ENCODE measurements around the gene CMTM3.
"Not testable (repeated sequence)": the region's sequence is repeated elsewhere in the genome, so short reads cannot be mapped to it uniquely, and the experiment has no call there.

Gene CMTM3

DNA sequence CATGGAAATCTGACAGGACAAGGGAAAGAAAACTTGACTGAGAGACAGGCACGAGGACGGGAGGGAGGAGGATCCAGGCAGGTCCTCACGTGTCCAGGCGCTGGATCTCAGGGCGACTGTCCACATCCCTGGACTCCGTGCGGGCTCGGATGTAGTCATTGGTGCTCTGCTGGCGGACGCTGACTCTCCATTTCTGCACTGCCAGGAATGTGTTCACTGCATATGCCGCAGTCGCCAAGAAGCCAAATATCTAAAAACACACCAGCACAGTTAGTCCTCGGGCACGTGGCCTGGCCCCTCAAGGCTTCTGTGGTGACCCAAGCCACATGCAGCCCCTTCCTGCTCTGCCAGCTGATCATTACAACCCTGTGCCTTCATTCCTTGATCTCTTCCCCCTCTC, 17.5 kb downstream of the CMTM3 start:
- Mint-ChIP-seq H3K27ac (no peak overlapping the region), H3K9me3 (no peaks in the 10 kb centered on the region), H3K4me3 (no peak overlapping the region), H3K27me3 (no peaks in the 10 kb centered on the region), H3K36me3 (ENCODE audit: low read depth) (peaks cover 36% of the 10 kb centered on the region), H3K4me1 (ENCODE audit: low read depth) (peaks cover 12% of the 10 kb centered on the region)
- intact Hi-C loops (cut with micrococcal nuclease), result no loop called here

DNA sequence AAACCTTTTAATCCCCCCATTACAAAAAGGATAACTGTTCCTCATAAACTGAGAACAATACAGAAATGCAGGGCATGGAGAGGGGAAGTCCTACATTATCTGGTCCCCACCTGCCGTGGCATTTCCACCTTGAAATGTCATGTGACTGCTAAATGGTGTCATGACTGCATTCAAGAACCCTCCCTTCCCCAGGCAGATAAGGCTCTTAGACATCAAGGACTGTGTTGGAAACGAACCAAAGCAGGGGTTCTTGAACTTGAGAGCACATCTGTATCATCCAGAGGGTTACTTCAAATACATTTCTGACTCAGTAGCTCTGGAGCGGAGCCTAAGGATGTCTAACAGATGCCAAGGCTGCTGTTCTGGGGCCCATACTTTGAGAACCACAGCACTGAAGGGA, 18.4 kb downstream of the CMTM3 start:
- Mint-ChIP-seq H3K27ac (no peak overlapping the region), H3K4me3 (no peak overlapping the region), H3K36me3 (ENCODE audit: low read depth) (peaks cover 29% of the 10 kb centered on the region), H3K4me1 (ENCODE audit: low read depth) (peaks cover 9% of the 10 kb centered on the region), H3K27me3 (no peaks in the 10 kb centered on the region), H3K9me3 (no peaks in the 10 kb centered on the region)
- intact Hi-C loops (cut with micrococcal nuclease), result no loop called here

GRCh38 chr16:66623755-66624154, 19.3 kb downstream of the CMTM3 start:
- Mint-ChIP-seq H3K36me3 (ENCODE audit: low read depth) (peaks cover 29% of the 10 kb centered on the region), H3K4me3 (no peak overlapping the region), H3K27ac (no peak overlapping the region), H3K27me3 (no peaks in the 10 kb centered on the region), H3K4me1 (ENCODE audit: low read depth) (peaks cover 9% of the 10 kb centered on the region), H3K9me3 (no peaks in the 10 kb centered on the region)
- intact Hi-C loops (cut with micrococcal nuclease), result no loop called here

DNA sequence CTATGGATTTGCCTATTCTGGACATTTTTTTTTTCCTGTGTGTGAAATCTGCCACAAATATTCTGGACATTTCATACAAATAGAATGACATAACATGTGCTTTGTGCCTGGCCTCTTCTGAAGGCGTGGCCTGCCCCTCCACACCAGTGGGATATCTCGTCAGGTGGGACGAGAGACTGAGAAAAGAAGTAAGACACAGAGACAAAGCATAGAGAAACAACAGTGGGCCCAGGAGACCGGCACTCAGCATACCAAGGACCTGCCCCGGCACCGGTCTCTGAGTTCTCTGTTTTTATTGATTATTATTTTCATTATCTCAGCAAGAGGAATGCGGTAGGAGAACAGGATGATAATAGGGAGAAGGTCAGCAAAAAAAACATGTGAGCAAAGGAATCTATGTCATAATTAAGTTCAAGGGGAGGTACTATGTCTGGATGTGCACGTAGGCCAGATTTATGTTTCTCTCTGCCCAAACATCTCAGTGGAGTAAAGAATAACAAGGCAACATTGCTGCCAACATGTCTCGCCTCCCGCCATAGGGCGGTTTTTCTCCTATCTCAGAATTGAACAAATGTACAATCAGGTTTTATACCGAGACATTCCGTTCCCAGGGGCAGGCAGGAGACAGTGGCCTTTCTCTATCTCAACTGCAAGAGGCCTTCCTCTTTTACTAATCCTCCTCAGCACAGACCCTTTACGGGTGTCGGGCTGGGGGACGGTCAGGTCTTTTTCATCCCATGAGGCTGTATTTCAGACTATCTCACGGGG, 23.3 kb downstream of the CMTM3 start:
- H3K36me3 Mint-ChIP-seq (ENCODE audit: low read depth), result peaks cover 32% of the 10 kb centered on the region
- H3K4me3 Mint-ChIP-seq; H3K4me1 Mint-ChIP-seq (ENCODE audit: low read depth); H3K9me3 Mint-ChIP-seq; H3K27me3 Mint-ChIP-seq; intact Hi-C loops (cut with micrococcal nuclease); H3K27ac Mint-ChIP-seq: not testable (repeated sequence)

DNA sequence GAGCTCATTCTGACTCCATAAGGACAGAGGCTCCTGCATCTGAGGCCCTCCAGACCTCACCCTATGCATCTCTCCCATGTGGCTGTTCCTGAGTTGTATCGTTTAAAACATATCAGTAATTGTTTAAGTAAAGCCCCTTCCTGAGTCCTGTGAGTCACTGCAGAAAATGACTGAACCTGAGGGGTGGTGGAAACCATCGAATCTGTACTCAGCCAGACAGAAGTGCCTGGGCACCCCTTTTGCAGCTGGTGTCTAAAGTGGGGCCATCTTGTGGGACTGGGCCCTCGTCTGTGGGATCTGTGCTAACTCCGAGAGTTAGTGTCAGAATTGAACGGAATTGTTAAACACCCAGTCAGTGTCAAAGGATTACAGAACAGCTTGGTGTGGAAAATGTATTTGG, 25.4 kb downstream of the CMTM3 start:
- no peak overlapping the region for H3K4me3 Mint-ChIP-seq
- H3K36me3 Mint-ChIP-seq (ENCODE audit: low read depth), result peaks cover 41% of the 10 kb centered on the region
- no peaks in the 10 kb centered on the region for H3K9me3 Mint-ChIP-seq
- intact Hi-C loops (cut with micrococcal nuclease), result no loop called here
- no peaks in the 10 kb centered on the region for H3K4me1 Mint-ChIP-seq (ENCODE audit: low read depth)
- no peaks in the 10 kb centered on the region for H3K27me3 Mint-ChIP-seq
- no peak overlapping the region for H3K27ac Mint-ChIP-seq

DNA sequence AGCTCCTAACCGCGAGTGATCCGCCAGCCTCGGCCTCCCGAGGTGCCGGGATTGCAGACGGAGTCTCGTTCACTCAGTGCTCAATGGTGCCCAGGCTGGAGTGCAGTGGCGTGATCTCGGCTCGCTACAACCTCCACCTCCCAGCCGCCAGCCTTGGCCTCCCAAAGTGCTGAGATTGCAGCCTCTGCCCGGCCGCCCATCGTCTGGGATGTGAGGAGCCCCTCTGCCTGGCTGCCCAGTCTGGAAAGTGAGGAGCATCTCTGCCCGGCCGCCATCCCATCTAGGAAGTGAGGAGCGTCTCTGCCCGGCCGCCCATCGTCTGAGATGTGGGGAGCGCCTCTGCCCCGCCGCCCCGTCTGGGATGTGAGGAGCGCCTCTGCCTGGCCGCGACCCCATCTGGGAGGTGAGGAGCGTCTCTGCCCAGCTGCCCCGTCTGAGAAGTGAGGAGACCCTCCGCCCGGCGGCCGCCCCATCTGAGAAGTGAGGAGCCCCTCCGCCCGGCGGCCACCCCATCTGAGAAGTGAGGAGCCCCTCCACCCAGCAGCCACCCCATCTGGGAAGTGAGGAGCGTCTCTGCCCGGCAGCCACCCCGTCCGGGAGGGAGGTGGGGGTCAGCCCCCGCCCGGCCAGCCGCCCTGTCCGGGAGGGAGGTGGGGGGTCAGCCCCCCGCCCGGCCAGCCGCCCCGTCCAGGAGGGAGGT, 26.2 kb downstream of the CMTM3 start:
- H3K9me3 Mint-ChIP-seq; H3K4me1 Mint-ChIP-seq (ENCODE audit: low read depth); intact Hi-C loops (cut with micrococcal nuclease); H3K27me3 Mint-ChIP-seq; H3K27ac Mint-ChIP-seq; H3K4me3 Mint-ChIP-seq: not testable (repeated sequence)
- peaks cover 42% of the 10 kb centered on the region for H3K36me3 Mint-ChIP-seq (ENCODE audit: low read depth)

- H3K27ac Mint-ChIP-seq; intact Hi-C loops (cut with micrococcal nuclease); H3K4me1 Mint-ChIP-seq (ENCODE audit: low read depth); H3K27me3 Mint-ChIP-seq; H3K4me3 Mint-ChIP-seq; H3K9me3 Mint-ChIP-seq: not testable (repeated sequence)
- peaks cover 42% of the 10 kb centered on the region for H3K36me3 Mint-ChIP-seq (ENCODE audit: low read depth)
Measured at GRCh38 chr16:66631558-66631957, 27.1 kb downstream of the CMTM3 start.

DNA sequence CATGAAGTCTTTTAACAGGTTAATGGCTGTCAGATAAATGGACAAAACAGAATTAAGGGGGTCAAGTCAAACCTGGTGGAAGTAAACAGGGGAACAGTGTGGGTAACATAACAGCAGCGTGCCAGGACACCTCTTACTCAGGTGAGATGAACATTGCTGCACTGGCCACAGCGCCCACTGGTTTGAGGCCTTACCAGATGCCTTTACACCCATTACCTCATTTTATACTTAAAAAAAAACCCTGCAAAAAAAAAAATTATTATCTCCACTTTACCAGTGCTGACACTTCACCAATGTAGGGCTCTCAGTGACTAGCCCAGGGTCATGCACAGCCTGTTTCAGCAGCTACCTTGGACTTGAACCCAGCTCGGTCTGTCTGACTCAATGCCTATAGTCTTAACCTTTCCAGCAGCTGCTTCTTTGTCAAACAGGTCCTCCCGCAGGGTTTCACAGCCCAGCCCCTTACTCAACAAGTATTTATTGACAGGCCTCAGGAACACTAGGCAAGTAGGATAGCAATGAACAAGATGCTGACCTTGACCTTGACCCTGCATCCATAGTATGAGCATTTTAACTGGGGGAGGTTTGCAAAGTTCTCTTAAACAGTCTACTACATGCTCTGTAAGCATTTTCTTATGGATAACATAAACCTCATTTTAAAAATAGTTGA, 30.2 kb downstream of the CMTM3 start:
- H3K4me1 Mint-ChIP-seq (ENCODE audit: low read depth), result no peaks in the 10 kb centered on the region
- intact Hi-C loops (cut with micrococcal nuclease), result no loop called here
- no peak overlapping the region for H3K27ac Mint-ChIP-seq
- peaks cover 42% of the 10 kb centered on the region for H3K36me3 Mint-ChIP-seq (ENCODE audit: low read depth)
- no peaks in the 10 kb centered on the region for H3K9me3 Mint-ChIP-seq
- no peaks in the 10 kb centered on the region for H3K27me3 Mint-ChIP-seq
- no peak overlapping the region for H3K4me3 Mint-ChIP-seq

GRCh38 chr16:66635406-66635805, 30.9 kb downstream of the CMTM3 start:
- intact Hi-C loops (cut with micrococcal nuclease), result no loop called here
- Mint-ChIP-seq H3K27me3 (no peaks in the 10 kb centered on the region), H3K9me3 (no peaks in the 10 kb centered on the region), H3K4me3 (no peak overlapping the region), H3K4me1 (ENCODE audit: low read depth) (no peaks in the 10 kb centered on the region), H3K27ac (no peak overlapping the region), H3K36me3 (ENCODE audit: low read depth) (peaks cover 34% of the 10 kb centered on the region)

DNA sequence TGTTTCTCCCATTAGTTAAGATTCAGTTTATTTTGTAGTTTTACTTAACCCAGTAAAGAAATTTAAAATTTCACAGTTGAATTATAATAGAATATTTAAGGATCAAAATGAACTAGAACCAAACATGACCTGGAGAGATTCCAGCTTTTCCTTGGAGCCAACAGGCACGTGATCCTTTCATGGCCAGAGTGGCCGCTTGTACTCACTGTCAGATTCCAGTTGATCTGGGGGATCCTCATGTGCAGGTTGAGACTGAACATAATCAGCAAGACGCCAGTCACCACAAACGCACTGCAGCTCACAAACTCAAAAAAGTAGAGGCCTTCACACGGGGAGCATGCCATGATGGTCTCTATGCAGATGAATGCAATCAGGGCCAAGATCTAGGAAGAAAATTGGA, 31.7 kb downstream of the CMTM3 start:
- no peaks in the 10 kb centered on the region for H3K4me1 Mint-ChIP-seq (ENCODE audit: low read depth)
- no peaks in the 10 kb centered on the region for H3K9me3 Mint-ChIP-seq
- H3K4me3 Mint-ChIP-seq, result no peak overlapping the region
- intact Hi-C loops (cut with micrococcal nuclease), result no loop called here
- H3K36me3 Mint-ChIP-seq (ENCODE audit: low read depth), result peaks cover 28% of the 10 kb centered on the region
- no peaks in the 10 kb centered on the region for H3K27me3 Mint-ChIP-seq
- no peak overlapping the region for H3K27ac Mint-ChIP-seq

- intact Hi-C loops (cut with micrococcal nuclease), result no loop called here
- no peak overlapping the region for H3K27ac Mint-ChIP-seq
Measured at GRCh38 chr16:66637806-66638205, 33.3 kb downstream of the CMTM3 start.

DNA sequence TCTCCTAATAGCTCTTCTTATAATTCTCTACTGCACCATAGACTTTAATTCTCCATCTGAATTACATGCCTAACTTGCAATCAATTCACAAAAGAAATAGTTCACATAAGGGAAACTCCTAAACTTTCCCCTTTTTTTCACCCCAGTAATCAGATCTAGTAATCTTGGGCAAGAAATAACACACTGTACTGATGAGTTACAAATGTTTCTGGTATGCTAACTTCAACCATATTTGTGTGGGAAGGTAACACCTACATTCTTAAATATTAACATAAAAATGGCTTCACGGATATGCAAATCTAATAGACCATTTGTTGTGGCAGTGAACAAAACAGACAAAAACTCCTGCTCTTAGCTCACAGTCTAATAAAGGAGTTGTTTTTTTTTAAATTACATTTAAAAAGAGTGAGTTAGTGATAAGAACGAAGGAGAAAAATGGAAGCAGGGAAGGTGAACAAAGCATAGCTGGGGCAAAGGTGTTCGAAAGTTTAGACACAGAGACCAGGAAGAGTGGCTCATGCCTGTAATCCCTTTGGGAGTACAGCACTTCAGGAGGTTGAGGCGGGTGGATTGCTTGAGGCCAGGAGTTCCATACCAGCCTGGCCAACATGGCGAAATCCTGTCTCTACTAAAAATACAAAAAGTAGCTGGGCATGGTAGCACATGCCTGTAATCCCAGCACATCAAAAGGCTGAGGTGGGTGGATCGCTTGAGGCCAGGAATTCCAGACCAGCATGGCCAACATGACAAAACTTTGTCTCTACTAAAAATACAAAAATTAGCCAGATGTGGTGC, 34.8 kb downstream of the CMTM3 start:
- Mint-ChIP-seq H3K27me3 (no peaks in the 10 kb centered on the region), H3K9me3 (no peaks in the 10 kb centered on the region), H3K36me3 (ENCODE audit: low read depth) (peaks cover 7% of the 10 kb centered on the region), H3K4me1 (ENCODE audit: low read depth) (no peaks in the 10 kb centered on the region), H3K27ac (no peak overlapping the region), H3K4me3 (no peak overlapping the region)
- intact Hi-C loops (cut with micrococcal nuclease), result no loop called here

More at GRCh38 chr16:66637806-66638205, 33.3 kb downstream of the CMTM3 start:
- H3K36me3 Mint-ChIP-seq (ENCODE audit: low read depth), result peaks cover 21% of the 10 kb centered on the region
- no peak overlapping the region for H3K4me3 Mint-ChIP-seq
- H3K27me3 Mint-ChIP-seq, result no peaks in the 10 kb centered on the region
- no peaks in the 10 kb centered on the region for H3K4me1 Mint-ChIP-seq (ENCODE audit: low read depth)
- no peaks in the 10 kb centered on the region for H3K9me3 Mint-ChIP-seq

GRCh38 chr16:66640724-66641314, 36.3 kb downstream of the CMTM3 start:
- Mint-ChIP-seq H3K4me1 (ENCODE audit: low read depth) (no peaks in the 10 kb centered on the region), H3K4me3 (no peak overlapping the region), H3K36me3 (ENCODE audit: low read depth) (no peaks in the 10 kb centered on the region), H3K27me3 (no peaks in the 10 kb centered on the region), H3K27ac (no peak overlapping the region), H3K9me3 (no peaks in the 10 kb centered on the region)
- intact Hi-C loops (cut with micrococcal nuclease), result no loop called here

Measured in dendritic cell treated with granulocyte-macrophage colony-stimulating factor and Interleukin-4, amounts not matched to agents 40 ng/mL and 50 ng/mL, for 4 days (primary cell).